Thyroid gland (tissue), 4 donors: ENCODE data around the gene LRRC72.

Experiments
- POLR2A ChIP-seq, 2 donors: fragments of 450-650 bp; IDR thresholded peaks; one replicate each; pipeline ENCODE4 v1.6.1; 2017; ENCODE audit warnings: antibody characterized with exemption in 2 of 2, mild to moderate bottlenecking in 2 of 2, moderate library complexity in 1 of 2
- TF ChIP-seq, protein P1 (sequence below), 6 experiments: fragments of 200-600 bp in 3 of 6; fragments of 450-650 bp in 3 of 6; sonication (generic) in 3 of 6; IDR thresholded peaks; one replicate each; pipeline ENCODE4 v1.5.1; 2016 to 2019; ENCODE audit warnings: antibody characterized with exemption in 6 of 6, mild to moderate bottlenecking in 2 of 6, inconsistent platforms in 1 of 6, moderate library complexity in 1 of 6

GRCh38 chr7:16590424-16590823, 63.8 kb downstream of the LRRC72 start:
- TF ChIP-seq POLR2A (IDR thresholded peaks at IDR 0.05), result no peak
- TF ChIP-seq, protein P1, sequence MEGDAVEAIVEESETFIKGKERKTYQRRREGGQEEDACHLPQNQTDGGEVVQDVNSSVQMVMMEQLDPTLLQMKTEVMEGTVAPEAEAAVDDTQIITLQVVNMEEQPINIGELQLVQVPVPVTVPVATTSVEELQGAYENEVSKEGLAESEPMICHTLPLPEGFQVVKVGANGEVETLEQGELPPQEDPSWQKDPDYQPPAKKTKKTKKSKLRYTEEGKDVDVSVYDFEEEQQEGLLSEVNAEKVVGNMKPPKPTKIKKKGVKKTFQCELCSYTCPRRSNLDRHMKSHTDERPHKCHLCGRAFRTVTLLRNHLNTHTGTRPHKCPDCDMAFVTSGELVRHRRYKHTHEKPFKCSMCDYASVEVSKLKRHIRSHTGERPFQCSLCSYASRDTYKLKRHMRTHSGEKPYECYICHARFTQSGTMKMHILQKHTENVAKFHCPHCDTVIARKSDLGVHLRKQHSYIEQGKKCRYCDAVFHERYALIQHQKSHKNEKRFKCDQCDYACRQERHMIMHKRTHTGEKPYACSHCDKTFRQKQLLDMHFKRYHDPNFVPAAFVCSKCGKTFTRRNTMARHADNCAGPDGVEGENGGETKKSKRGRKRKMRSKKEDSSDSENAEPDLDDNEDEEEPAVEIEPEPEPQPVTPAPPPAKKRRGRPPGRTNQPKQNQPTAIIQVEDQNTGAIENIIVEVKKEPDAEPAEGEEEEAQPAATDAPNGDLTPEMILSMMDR (IDR thresholded peaks at IDR 0.05), result no peak
